Measurements from ENCODE around the gene CHADL.

The CHADL gene

DNA sequence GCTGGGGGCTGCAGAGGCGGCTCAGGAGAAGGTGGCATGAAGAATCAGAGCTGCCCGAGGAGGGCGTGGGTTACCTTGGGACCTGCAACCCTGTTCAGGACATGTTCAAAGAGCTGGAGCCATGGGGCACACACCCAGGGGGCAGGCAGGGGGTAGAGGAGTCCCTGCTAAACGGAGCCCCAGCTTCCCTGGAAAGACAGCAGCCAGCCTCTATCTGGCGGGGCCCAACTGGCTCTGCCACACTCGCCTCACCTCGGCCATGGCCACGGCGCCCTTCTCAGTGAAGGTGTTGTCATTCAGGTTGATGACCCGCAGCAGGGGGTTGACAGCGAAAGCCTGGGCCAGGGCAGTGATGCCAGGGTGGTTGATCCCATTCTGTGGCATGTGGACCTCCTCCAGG is 17.0 kb upstream of the CHADL start:
- DNase-seq, result no peak
- no peaks in the 10 kb centered on the region for H3K4me1 ChIP-seq (ENCODE audit: control insufficient read depth, insufficient read depth, low read length, poor library complexity, severe bottlenecking)
- no peak overlapping the region for H3K27ac ChIP-seq (ENCODE audit: insufficient read depth, low read length, poor library complexity, severe bottlenecking)
- no peaks in the 10 kb centered on the region for H3K9me3 ChIP-seq (ENCODE audit: control insufficient read depth, low read length)
- H3K36me3 ChIP-seq (ENCODE audit: control insufficient read depth, insufficient read depth, low read length), result peaks cover 90% of the 10 kb centered on the region
- no peaks in the 10 kb centered on the region for H3K27me3 ChIP-seq (replicated peaks; ENCODE audit: control insufficient read depth, insufficient read depth, low read length, poor library complexity, severe bottlenecking)
- no peak overlapping the region for H3K4me3 ChIP-seq (ENCODE audit: insufficient read depth, low read depth, low read length, poor library complexity, severe bottlenecking)

DNA sequence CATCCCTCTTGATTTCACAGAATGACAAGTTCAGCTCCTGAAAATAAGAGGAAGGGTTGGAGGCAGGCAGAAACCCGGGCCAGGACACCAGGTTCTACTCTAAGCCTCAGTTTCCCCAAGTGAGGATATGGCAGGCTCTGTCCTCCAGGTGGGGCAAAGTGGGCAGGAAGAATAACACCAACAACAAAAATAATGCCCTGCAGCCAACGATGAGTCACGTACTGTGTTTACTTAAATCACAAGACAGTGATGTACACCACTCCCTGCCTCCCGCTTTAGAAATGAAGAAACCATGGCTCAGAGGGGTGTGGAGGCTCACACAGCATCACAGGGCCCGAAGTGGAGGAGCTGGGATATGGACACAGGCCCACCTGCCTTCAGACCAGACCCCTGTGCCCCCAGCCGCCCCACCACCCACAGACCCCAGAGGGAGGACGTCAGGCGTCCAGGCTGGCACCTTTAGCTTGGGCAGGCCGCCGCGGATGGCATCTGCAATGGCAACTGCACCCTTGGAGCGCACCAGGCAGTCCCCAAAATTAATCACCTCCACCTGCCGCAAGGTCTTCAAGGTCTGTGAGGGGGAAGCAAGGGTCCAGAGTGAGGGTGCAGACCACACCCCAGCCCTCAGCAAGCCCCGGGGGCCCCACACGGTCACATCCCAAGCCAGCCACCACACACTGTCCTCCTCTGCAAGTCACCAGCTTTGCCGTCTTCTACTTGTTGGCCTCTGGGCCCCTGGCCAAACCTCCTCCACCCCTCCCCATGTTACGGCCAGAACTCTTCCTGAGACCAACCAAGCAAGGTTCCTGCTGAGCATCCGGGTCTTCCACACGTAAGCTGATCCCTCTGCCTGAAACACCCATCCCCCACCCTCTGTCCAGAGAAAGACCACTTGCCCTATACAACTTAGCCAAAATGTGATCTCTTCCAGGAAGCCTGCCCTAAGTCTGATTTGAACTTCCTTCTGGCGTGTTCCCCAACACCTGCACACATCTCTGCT is 15.8 kb upstream of the CHADL start:
- Histone ChIP-seq H3K4me3 (ENCODE audit: insufficient read depth, low read depth, low read length, poor library complexity, severe bottlenecking) (no peak overlapping the region), H3K27me3 (replicated peaks; ENCODE audit: control insufficient read depth, insufficient read depth, low read length, poor library complexity, severe bottlenecking) (no peaks in the 10 kb centered on the region), H3K4me1 (ENCODE audit: control insufficient read depth, insufficient read depth, low read length, poor library complexity, severe bottlenecking) (no peaks in the 10 kb centered on the region), H3K27ac (ENCODE audit: insufficient read depth, low read length, poor library complexity, severe bottlenecking) (no peak overlapping the region), H3K9me3 (ENCODE audit: control insufficient read depth, low read length) (no peaks in the 10 kb centered on the region), H3K36me3 (ENCODE audit: control insufficient read depth, insufficient read depth, low read length) (peaks cover 87% of the 10 kb centered on the region)
- no peak for DNase-seq

DNA sequence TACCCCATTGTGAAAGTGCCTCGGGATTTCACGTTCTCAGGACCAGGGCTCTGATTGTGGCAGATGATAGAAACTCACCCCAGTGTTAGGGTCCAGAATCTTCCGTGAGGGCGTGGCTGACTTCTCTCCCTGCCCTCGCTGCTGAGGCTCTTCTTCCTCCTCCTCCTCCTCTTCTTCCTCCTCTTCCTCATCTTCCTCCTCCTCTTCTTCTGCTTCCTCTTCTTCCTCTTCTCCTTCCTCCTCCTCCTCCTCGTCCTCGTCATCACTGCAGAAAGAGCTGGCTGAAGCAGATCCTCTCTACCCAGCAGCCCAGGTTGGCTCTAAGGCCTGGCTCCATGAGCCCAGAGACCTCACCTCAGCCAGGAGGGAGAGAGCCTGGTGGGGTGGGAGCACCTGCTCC is 13.5 kb upstream of the CHADL start:
- H3K4me3 ChIP-seq (ENCODE audit: insufficient read depth, low read depth, low read length, poor library complexity, severe bottlenecking), result no peak overlapping the region
- H3K4me1 ChIP-seq (ENCODE audit: control insufficient read depth, insufficient read depth, low read length, poor library complexity, severe bottlenecking), result no peaks in the 10 kb centered on the region
- no peaks in the 10 kb centered on the region for H3K9me3 ChIP-seq (ENCODE audit: control insufficient read depth, low read length)
- H3K36me3 ChIP-seq (ENCODE audit: control insufficient read depth, insufficient read depth, low read length), result peaks cover 89% of the 10 kb centered on the region
- no peaks in the 10 kb centered on the region for H3K27me3 ChIP-seq (replicated peaks; ENCODE audit: control insufficient read depth, insufficient read depth, low read length, poor library complexity, severe bottlenecking)
- no peak overlapping the region for H3K27ac ChIP-seq (ENCODE audit: insufficient read depth, low read length, poor library complexity, severe bottlenecking)
- DNase-seq, result no peak

DNA sequence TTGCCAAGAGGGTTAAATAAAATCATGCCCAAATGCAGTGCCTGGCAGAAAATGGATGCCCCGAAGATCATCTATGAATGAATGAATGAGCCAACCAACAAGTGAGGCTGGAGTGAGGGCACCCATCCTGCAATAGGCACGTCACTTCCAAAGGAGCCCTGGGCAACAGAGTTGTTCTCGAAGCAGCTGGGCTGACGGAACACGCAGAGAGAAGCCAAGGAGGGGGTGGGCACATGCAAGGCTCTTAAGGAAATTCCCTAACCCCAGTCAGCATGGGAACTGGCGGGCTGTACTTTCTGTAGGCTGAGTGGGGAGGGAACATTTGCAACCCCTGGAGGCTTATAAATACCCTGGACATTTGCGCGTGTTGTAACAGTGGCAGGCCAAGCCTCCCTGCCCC is 11.6 kb upstream of the CHADL start:
- no peak for DNase-seq
- Histone ChIP-seq H3K36me3 (ENCODE audit: control insufficient read depth, insufficient read depth, low read length) (peaks cover 93% of the 10 kb centered on the region), H3K9me3 (ENCODE audit: control insufficient read depth, low read length) (no peaks in the 10 kb centered on the region), H3K4me1 (ENCODE audit: control insufficient read depth, insufficient read depth, low read length, poor library complexity, severe bottlenecking) (no peaks in the 10 kb centered on the region), H3K27ac (ENCODE audit: insufficient read depth, low read length, poor library complexity, severe bottlenecking) (no peak overlapping the region), H3K27me3 (replicated peaks; ENCODE audit: control insufficient read depth, insufficient read depth, low read length, poor library complexity, severe bottlenecking) (no peaks in the 10 kb centered on the region), H3K4me3 (ENCODE audit: insufficient read depth, low read depth, low read length, poor library complexity, severe bottlenecking) (no peak overlapping the region)

DNA sequence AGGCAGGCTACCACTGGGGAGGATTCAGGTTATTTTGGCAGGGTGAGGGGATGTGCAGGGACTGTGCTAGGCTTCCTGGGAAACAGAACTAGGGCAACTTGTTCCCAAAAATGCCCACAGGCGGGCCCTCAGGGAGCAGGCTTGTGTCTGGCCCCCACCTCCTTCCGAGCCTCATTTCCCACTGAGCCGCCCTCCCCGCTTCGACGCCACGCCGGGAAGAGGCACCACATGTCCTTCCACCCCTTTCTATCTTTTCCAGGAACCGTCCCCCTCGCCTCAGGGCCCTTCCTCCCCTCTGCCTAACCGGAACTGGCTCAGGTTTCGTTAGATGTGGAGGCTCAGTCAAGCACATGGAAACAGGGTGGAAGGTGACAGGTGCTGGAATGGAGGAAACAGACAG is 9.4 kb upstream of the CHADL start:
- Histone ChIP-seq H3K9me3 (ENCODE audit: control insufficient read depth, low read length) (no peaks in the 10 kb centered on the region), H3K4me3 (ENCODE audit: insufficient read depth, low read depth, low read length, poor library complexity, severe bottlenecking) (no peak overlapping the region), H3K27ac (ENCODE audit: insufficient read depth, low read length, poor library complexity, severe bottlenecking) (no peak overlapping the region), H3K27me3 (replicated peaks; ENCODE audit: control insufficient read depth, insufficient read depth, low read length, poor library complexity, severe bottlenecking) (no peaks in the 10 kb centered on the region), H3K4me1 (ENCODE audit: control insufficient read depth, insufficient read depth, low read length, poor library complexity, severe bottlenecking) (no peaks in the 10 kb centered on the region), H3K36me3 (ENCODE audit: control insufficient read depth, insufficient read depth, low read length) (peaks cover 72% of the 10 kb centered on the region)
- no peak for DNase-seq

DNA sequence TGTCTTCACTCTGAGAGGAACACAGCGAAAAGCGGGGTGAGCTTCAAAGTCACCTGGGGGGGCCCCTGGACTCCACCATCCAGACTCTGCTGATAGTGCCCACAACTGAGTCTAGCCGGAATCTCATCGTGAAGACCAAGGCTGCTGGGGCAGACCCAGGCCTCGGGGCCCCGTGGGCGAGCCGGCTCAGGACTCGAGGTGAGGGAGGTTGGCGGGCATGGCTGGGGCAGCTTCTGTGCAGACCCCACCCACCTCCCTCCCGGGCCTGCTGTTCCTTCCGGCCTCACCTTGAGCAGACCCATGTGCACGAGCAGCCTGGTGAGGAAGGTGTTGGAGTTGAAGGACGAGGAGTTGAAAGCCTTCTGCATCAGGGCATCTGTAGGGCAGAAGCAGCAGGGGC is 8.7 kb upstream of the CHADL start:
- DNase-seq, result no peak
- no peaks in the 10 kb centered on the region for H3K4me1 ChIP-seq (ENCODE audit: control insufficient read depth, insufficient read depth, low read length, poor library complexity, severe bottlenecking)
- H3K36me3 ChIP-seq (ENCODE audit: control insufficient read depth, insufficient read depth, low read length), result peaks cover 69% of the 10 kb centered on the region
- no peak overlapping the region for H3K4me3 ChIP-seq (ENCODE audit: insufficient read depth, low read depth, low read length, poor library complexity, severe bottlenecking)
- no peaks in the 10 kb centered on the region for H3K9me3 ChIP-seq (ENCODE audit: control insufficient read depth, low read length)
- H3K27me3 ChIP-seq (replicated peaks; ENCODE audit: control insufficient read depth, insufficient read depth, low read length, poor library complexity, severe bottlenecking), result no peaks in the 10 kb centered on the region
- H3K27ac ChIP-seq (ENCODE audit: insufficient read depth, low read length, poor library complexity, severe bottlenecking), result no peak overlapping the region

DNA sequence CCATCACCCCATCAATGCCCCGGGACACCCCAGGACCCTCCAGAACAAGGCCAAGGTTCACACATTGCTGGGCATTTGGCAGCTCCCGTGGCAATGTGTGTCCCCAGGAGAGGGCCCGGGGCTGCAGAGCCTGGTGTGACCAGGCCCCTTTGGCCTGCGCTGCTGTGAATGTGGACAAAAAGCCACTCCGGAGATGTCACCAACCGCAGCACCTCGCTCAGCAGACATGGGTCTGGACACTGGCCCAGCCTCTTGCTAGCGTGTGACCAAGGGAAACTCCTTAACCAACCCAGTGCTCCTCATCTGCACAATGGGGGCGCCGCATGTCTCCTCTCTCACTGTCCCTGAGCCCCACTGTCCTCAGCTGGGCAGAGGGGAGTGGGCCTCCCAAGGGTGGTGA is 8.0 kb upstream of the CHADL start:
- Histone ChIP-seq H3K9me3 (ENCODE audit: control insufficient read depth, low read length) (no peaks in the 10 kb centered on the region), H3K27me3 (replicated peaks; ENCODE audit: control insufficient read depth, insufficient read depth, low read length, poor library complexity, severe bottlenecking) (no peaks in the 10 kb centered on the region), H3K27ac (ENCODE audit: insufficient read depth, low read length, poor library complexity, severe bottlenecking) (no peak overlapping the region), H3K36me3 (ENCODE audit: control insufficient read depth, insufficient read depth, low read length) (peaks cover 63% of the 10 kb centered on the region), H3K4me1 (ENCODE audit: control insufficient read depth, insufficient read depth, low read length, poor library complexity, severe bottlenecking) (no peaks in the 10 kb centered on the region), H3K4me3 (ENCODE audit: insufficient read depth, low read depth, low read length, poor library complexity, severe bottlenecking) (no peak overlapping the region)
- no peak for DNase-seq

DNA sequence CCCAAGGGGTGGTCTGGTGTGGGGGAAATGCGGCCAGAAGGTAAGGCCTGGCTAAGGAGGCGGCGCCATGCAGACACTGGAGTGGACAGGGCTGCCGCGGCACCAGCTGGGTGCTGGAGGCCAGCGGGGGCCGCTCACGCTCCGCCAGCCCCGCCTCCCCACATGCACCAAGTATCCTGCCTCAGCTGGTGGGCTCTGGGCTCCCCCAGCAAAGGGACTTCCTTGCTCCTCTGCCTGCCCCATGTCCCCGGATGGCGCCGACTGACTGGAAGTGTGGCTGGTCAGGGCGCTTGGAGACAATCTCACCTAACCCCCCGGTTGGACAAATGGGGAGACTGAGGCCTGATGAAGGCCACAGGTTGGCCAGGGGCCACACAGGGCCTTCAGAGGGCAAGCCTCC is 7.6 kb upstream of the CHADL start:
- Histone ChIP-seq H3K4me3 (ENCODE audit: insufficient read depth, low read depth, low read length, poor library complexity, severe bottlenecking) (no peak overlapping the region), H3K36me3 (ENCODE audit: control insufficient read depth, insufficient read depth, low read length) (peaks cover 58% of the 10 kb centered on the region), H3K27me3 (replicated peaks; ENCODE audit: control insufficient read depth, insufficient read depth, low read length, poor library complexity, severe bottlenecking) (no peaks in the 10 kb centered on the region), H3K27ac (ENCODE audit: insufficient read depth, low read length, poor library complexity, severe bottlenecking) (no peak overlapping the region), H3K9me3 (ENCODE audit: control insufficient read depth, low read length) (no peaks in the 10 kb centered on the region), H3K4me1 (ENCODE audit: control insufficient read depth, insufficient read depth, low read length, poor library complexity, severe bottlenecking) (no peaks in the 10 kb centered on the region)
- DNase-seq, result no peak

DNA sequence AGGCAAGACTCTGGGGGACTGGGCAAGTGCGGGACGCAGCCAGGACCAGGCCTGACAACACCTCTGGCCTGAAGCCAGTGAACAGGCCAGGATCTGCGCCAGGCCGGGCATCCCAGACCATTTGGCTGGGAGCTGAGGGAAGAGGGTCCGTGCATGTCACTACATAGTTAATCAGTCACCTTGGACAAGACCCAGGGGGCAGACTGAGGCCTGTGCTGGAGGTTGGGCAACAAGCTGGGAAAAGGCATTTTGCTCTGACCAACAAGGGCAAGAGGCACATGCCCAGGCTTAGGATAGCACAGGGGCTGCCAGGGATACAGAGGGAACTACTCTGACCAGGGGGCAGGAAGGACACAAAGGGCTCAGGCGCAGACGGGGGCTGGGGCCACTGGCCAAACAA is 7.0 kb upstream of the CHADL start:
- Histone ChIP-seq H3K36me3 (ENCODE audit: control insufficient read depth, insufficient read depth, low read length) (peaks cover 52% of the 10 kb centered on the region), H3K27ac (ENCODE audit: insufficient read depth, low read length, poor library complexity, severe bottlenecking) (no peak overlapping the region), H3K9me3 (ENCODE audit: control insufficient read depth, low read length) (no peaks in the 10 kb centered on the region), H3K4me1 (ENCODE audit: control insufficient read depth, insufficient read depth, low read length, poor library complexity, severe bottlenecking) (no peaks in the 10 kb centered on the region), H3K27me3 (replicated peaks; ENCODE audit: control insufficient read depth, insufficient read depth, low read length, poor library complexity, severe bottlenecking) (no peaks in the 10 kb centered on the region), H3K4me3 (ENCODE audit: insufficient read depth, low read depth, low read length, poor library complexity, severe bottlenecking) (no peak overlapping the region)
- no peak for DNase-seq

DNA sequence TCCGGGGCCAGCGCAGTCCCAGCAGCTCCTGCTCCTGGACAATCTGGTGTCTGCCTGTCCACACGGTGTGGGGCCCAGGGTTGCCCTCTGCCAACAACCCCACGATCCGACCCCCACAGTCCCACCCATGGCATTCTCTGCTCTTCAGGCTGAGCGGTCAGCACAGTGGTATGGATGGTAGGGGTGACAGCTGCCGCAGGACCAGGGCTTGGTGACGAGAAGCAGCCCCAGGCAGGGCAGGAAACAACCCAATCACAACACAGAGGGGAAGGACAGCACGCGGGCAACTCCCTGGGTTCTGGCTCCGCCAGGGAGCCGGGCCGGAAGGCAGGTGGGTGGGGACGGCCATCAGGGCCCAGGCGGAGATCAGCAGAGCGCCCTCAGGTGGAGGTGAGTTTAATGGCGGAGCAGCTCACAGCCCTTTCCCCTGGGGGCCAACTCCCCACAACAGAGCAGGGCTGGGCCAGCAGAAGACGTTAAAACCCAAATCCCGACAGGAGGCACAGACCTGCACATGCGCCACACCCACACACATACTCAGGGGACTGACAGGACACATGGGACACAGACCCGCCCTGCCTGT is 5.3 kb upstream of the CHADL start:
- H3K9me3 ChIP-seq (ENCODE audit: control insufficient read depth, low read length), result no peaks in the 10 kb centered on the region
- no peak for DNase-seq
- H3K36me3 ChIP-seq (ENCODE audit: control insufficient read depth, insufficient read depth, low read length), result peaks cover 38% of the 10 kb centered on the region
- H3K27ac ChIP-seq (ENCODE audit: insufficient read depth, low read length, poor library complexity, severe bottlenecking), result no peak overlapping the region
- H3K4me3 ChIP-seq (ENCODE audit: insufficient read depth, low read depth, low read length, poor library complexity, severe bottlenecking), result no peak overlapping the region
- H3K4me1 ChIP-seq (ENCODE audit: control insufficient read depth, insufficient read depth, low read length, poor library complexity, severe bottlenecking), result no peaks in the 10 kb centered on the region
- H3K27me3 ChIP-seq (replicated peaks; ENCODE audit: control insufficient read depth, insufficient read depth, low read length, poor library complexity, severe bottlenecking), result no peaks in the 10 kb centered on the region

Data from effector memory CD4-positive, alpha-beta T cell (primary cell).